ENCODE data around the gene HMCES.

DNA sequence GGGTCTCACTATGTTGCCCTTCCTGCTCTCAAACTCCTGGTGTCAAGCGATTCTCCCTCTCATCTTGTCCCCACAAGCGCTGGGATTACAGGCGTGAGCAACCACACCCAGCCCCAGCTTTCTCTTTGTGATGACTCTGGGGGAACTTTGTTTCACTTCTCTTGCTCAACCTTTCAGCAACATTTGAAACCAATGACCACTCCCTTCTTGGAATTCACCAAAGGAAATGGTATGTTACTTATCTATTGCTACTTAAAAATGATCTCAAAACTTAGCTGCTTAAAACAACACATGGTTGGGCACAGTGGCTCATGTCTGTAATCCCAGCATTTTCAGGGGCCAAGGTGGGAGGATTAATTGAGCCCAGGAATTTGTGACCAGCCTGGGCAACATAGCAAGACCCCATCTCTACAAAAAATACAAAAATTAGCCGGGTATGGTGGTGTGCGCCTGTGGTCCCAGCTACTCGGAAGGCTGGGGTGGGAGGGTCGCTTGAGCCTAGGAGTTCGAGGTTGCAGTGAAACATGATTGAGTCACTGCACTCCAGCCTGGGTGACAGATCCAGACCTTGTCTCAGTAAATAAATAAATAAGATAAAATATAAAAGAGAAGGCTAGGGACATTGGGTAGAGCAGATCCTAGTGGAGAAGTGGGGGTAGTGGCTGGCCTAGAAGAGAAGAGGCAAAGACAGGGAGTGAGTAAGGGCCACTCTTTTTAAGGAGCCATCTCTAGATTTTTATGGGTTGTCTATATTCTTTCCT lies 39.5 kb upstream of the HMCES start:
- TF ChIP-seq, protein P1, sequence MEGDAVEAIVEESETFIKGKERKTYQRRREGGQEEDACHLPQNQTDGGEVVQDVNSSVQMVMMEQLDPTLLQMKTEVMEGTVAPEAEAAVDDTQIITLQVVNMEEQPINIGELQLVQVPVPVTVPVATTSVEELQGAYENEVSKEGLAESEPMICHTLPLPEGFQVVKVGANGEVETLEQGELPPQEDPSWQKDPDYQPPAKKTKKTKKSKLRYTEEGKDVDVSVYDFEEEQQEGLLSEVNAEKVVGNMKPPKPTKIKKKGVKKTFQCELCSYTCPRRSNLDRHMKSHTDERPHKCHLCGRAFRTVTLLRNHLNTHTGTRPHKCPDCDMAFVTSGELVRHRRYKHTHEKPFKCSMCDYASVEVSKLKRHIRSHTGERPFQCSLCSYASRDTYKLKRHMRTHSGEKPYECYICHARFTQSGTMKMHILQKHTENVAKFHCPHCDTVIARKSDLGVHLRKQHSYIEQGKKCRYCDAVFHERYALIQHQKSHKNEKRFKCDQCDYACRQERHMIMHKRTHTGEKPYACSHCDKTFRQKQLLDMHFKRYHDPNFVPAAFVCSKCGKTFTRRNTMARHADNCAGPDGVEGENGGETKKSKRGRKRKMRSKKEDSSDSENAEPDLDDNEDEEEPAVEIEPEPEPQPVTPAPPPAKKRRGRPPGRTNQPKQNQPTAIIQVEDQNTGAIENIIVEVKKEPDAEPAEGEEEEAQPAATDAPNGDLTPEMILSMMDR (IDR thresholded peaks at IDR 0.05): no peak
- TF ChIP-seq EP300 (IDR thresholded peaks at IDR 0.05; ENCODE audit: low read depth) (no peak), POLR2A (IDR thresholded peaks at IDR 0.05) (no peak)
